GM19468 (cell line): ENCODE results near the gene CAPZB.

ENCODE experiments used
- ATAC-seq: cut with Tn5 transposase; IDR thresholded peaks from one replicate; pipeline ENCODE4 v1.9.1; 2021; ENCODE audit warnings: mild to moderate bottlenecking, moderate library complexity, moderate number of reproducible peaks; ENCODE audit not compliant: unreplicated experiment; ENCODE audit errors: extremely low read depth

CAPZB gene

DNA sequence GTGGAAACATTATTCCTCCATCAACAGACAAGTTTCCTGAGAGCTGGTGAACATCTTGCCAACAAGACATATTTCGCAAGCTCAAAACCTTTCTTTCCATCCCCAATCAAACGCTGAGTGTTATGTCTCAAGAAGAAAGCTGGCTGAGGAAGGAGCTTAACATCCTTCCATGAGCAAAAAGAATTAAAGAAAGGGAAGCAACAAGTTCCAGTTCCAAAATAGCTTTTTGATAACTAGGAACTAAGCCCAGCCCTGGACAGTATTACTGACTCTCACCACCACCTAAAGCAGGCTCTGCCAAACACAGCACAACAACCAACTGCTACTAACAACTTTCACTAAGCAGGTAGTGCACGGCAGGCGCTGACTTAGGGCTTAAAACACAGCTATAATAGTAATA lies 50.2 kb downstream of the CAPZB start:
- ATAC-seq = no peak

DNA sequence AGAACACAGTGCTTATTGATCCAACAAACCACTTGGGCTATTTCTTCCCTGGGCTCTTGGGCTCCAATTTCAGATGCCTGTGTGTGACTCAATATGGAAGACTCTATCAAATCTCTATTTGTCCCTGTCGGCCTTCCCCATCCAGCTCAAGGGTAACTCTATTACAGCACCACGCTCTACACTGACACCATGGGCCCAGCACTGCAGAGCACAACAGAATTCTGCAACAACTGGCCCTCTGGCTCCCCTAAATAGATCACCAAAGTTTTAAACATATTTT lies 51.7 kb downstream of the CAPZB start:
- no peak for ATAC-seq

DNA sequence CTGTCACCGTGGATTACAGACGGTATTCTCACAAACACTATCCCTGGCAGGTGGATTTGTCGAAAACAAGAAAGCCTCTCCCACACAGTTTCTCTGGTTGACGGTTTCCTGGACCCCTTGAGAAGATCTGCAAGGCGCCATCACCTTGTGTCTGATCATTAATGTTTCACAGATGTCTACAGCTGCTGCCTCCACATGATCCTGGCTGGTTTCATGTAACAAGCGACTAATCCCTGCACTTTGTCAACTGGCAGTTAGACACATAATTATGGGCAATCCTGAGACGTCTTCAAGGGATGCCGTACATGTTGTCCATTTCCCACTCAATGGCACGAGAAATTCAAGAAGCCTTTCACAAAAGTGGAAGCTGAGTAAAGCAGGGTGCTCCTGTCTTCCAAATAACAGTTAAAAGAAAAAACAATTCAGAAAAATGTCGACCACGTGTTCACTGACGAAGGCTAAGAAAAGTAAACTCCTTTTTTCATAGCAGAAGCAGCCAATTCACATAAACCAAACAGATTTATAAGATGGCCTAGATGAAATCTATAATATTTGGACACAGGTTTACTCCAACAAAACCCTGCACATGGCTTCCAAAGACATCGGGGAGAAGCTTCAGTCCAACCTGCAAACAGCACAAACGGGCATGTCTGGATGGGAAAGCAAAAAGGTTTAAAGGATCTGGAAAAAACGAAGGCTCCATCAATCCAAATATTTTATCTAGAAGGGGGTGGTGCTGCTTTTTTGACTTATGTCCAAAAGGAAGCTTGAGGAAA lies 52.2 kb downstream of the CAPZB start:
- no peak for ATAC-seq

- ATAC-seq = no peak
Measured at GRCh38 chr1:19430121-19431068, 54.9 kb downstream of the CAPZB start.

DNA sequence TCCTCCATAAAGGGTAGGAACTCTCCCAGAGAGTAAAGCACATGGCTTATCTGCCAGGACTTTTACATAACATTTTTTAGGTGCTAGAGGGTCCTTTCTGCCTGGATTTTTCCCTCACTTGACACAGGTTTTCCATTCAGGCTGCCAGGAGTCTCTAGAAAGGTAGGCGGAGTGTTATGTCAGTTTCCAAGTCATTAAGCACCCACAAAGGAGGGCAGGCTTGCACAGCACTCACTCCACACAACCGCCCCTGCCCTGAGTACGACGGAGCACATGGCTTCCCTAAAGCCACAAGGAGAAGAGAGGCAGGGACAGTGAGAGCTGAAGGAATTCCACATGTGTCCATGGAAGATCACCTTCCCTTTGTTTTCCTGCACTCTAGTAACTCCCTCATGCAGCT lies 55.7 kb downstream of the CAPZB start:
- ATAC-seq = no peak

- no peak for ATAC-seq
Measured at GRCh38 chr1:19427087-19427781, 58.1 kb downstream of the CAPZB start.

DNA sequence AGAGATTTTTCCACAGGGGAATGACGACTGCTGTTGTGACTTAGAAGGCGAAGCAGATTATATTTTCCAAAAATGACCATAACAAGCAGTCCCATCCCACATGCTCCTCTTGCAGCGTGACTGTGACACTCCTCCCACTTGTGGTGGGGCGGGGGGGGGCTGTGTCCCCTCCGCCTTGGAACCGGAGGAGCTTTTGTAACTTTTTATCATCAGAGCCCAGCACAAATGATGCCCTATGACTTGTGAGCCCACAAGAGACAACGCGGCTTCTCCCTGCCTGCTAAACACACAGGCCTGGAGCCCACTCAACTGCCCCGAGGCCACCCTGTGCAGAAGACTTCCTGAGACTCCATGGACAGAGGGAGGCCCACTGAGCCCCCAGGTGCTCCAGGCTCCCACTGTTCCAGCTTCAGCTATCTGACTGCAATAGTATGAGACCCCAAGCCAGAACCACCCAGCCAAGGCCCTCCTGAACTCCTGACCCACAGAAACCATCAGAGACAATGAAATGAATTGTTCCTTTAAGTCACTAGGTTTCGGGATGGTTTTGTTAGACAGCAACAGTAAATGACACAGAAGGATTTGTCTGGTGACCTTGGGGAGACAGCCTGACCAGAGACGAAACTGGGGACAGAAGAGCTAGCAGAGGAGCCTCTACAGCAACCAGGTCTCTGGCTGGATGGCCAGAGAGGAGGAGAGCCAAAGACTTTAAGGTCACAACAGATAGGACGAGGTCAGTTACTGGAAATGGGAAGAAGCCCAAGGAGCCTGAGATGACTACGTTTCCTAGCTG lies 58.8 kb downstream of the CAPZB start:
- no peak for ATAC-seq

- ATAC-seq = no peak
Measured at GRCh38 chr1:19425646-19426239, 59.6 kb downstream of the CAPZB start.

GRCh38 chr1:19424651-19425570 lies 60.4 kb downstream of the CAPZB start:
- no peak for ATAC-seq

- no peak for ATAC-seq
Measured at GRCh38 chr1:19423130-19423529, 62.2 kb downstream of the CAPZB start.

DNA sequence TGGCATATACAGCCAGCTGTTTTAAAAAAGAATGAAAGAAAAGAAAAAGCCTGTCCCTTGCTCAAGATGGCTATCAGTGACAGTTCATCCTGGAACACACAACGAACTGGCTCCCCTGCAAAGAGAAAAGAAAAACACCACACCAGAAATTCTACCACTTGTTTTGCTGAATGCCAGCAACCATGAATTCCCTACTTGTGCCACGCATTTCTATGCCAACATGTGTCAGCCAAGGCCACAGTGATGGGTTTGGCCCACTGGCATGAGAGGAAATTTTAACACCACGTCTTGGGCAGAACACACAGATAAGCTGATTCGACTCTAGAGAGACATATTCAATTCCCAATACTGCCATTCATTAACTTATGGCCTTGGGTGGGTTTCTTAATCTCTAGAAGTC lies 64.0 kb downstream of the CAPZB start:
- ATAC-seq = no peak

DNA sequence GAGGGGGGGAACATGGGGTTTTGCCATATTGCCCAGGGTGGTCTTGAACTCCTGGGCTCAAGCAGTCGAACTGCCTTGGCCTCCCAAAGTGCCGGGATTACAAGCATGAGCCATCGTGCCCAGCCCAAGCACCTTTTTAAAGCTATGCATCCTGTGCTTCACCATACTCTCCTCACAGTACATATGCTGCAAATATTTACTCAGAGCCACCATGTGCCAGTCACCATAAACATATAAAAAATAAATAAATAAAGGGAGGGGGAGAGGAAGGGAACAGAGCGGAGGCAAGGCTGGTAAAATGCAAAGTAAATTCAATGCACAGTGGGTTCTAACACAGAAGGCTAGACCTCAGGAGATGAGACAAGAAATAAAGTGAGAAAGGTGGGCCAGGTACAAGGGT lies 64.7 kb downstream of the CAPZB start:
- no peak for ATAC-seq

DNA sequence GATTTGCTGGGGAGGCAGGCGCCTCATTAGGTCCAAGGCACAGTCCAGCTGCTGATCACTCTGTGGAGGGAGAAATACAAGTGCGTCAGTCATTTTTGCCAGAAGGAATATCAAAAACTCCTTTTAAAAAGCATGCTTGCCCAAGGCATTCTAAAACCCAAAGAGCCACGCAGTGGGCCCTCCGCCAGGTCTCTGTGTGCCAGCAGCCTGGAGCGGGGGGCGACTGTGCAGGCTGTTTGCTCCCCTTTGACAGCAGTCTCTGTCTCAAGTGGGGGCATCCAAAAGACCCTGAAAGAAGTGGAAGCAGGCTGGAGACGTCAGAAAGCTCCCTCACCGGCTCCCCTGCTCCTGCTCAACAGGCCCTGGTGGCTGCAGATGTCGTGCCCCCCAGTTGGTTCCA lies 65.6 kb downstream of the CAPZB start:
- no peak for ATAC-seq

- ATAC-seq = no peak
Measured at GRCh38 chr1:19418503-19418971, 66.8 kb downstream of the CAPZB start.

DNA sequence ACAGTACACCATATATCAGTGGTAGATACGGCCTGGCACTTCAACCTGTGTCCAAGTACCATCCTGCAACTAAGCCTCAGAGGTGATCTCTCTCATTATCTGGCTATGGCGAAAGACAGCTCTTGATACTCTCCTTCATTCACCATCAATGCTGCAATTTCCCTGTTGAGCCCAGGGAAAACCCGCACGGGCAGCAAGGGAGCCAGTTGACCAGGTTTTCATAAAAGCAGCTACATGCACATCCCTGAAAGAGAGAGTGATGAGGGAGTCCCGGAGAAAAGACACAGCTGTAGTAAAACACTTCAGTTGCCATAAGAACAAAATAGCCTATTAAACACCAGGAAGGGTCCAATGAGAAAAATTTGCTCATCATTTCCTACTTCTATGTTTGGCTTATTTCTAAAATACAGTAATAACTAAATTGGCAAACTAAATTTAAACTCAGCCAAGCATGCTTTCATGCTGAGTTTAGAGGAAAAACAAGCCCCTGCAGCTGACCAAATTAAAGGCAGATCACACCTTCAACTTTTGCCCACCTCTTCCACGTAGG lies 68.3 kb downstream of the CAPZB start:
- ATAC-seq = no peak

- ATAC-seq = no peak
Measured at GRCh38 chr1:19416145-19416544, 69.2 kb downstream of the CAPZB start.

DNA sequence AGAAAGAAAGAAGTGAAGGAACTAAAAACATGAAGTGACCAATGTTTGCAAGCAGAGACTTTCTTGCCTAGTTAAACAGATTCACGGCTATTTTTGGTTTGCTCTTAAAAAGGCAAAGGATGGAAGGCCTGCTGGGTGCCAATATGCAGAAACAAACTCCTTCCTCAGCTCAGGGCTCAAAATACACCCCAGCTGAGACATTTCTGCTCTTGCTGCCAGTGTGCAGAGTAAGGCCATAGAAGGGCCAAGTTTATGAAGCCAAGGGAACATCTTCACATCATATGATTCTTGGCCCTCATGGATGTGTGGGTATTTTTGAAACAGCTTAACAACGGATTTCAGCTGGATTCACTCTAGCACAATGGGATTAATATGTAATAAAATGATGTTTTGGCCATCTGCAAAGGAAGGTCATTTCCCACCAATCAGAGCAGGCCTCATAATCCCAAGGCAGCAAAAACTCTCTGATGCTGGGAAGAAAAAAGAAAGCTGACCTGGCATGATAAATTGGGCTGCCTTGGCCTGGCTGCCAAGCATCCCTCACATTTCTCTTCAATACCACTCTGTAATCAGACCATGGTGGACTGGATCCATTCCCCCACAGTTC lies 70.7 kb downstream of the CAPZB start:
- no peak for ATAC-seq

DNA sequence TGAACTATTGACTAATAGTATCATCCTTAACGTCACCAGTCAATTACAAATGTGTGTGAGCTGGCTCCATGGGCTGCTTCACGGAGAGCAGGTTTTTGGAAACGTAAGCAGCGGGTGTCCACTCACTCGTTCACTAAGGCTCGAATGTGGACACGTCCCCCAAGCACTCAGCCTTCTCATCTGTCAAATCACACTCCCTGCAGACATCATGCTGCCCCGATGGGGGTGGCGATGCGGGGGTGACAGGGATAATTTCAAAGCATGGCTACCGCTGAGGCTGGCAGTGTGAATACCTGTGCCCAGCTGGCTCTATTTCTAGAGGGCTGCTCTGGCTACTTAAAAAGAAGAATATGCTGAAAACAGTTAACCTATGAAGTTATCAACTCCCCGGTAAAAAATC lies 71.3 kb downstream of the CAPZB start:
- ATAC-seq = no peak
